KMS-11 (cell line): Measurements from ENCODE around the gene CRTC1.

Experiments used
- H2AFZ ChIP-seq: fragments of 200-600 bp; sonication (generic); 2 replicates; pipeline ENCODE4 v1.6.1; 2016; ENCODE audit warnings: antibody characterized with exemption, mixed run types, low read depth
- H3K27ac ChIP-seq: fragments of 200-600 bp; sonication (generic); 2 replicates; pipeline ENCODE4 v1.6.1; 2016; ENCODE audit warnings: mild to moderate bottlenecking, mixed run types
- H3K27me3 ChIP-seq: fragments of 200-600 bp; sonication (generic); 2 replicates; pipeline ENCODE4 v1.6.1; 2017; ENCODE audit warnings: mild to moderate bottlenecking, low read depth, mixed run types, moderate library complexity; ENCODE audit not compliant: insufficient read depth
- H3K36me3 ChIP-seq: fragments of 200-600 bp; sonication (generic); 2 replicates; pipeline ENCODE4 v1.6.1; 2017; ENCODE audit warnings: mild to moderate bottlenecking, mixed run types; ENCODE audit not compliant: insufficient read depth
- H3K4me1 ChIP-seq: fragments of 200-600 bp; sonication (generic); 2 replicates; pipeline ENCODE4 v1.6.1; 2016; ENCODE audit warnings: mild to moderate bottlenecking, low read depth, mixed run types; ENCODE audit not compliant: poor library complexity, severe bottlenecking
- H3K4me2 ChIP-seq: fragments of 200-600 bp; sonication (generic); 2 replicates; pipeline ENCODE4 v1.7.0; 2016; ENCODE audit warnings: mild to moderate bottlenecking, mixed run types
- H3K4me3 ChIP-seq: fragments of 200-600 bp; sonication (generic); IDR thresholded peaks from 2 replicates; pipeline ENCODE4 v1.6.1; 2017; ENCODE audit warnings: low read depth, low read length, mixed read lengths; ENCODE audit not compliant: insufficient read depth
- H3K79me2 ChIP-seq: fragments of 200-600 bp; sonication (generic); 2 replicates; pipeline ENCODE4 v1.6.1; 2016; ENCODE audit warnings: low read depth, mixed run types; ENCODE audit not compliant: insufficient read depth
- H3K9ac ChIP-seq: fragments of 200-600 bp; sonication (generic); 2 replicates; pipeline ENCODE4 v1.6.1; 2016; ENCODE audit warnings: mild to moderate bottlenecking, mixed run types
- H4K20me1 ChIP-seq: fragments of 200-600 bp; sonication (generic); 2 replicates; pipeline ENCODE4 v1.6.1; 2016; ENCODE audit warnings: mild to moderate bottlenecking, mixed run types; ENCODE audit not compliant: insufficient read depth
- CTCF ChIP-seq: fragments of 200-600 bp; sonication (generic); conservative IDR thresholded peaks from 2 replicates; pipeline ENCODE4 v1.6.1; 2017; ENCODE audit warnings: low read depth, mild to moderate bottlenecking, antibody characterized with exemption, low read length, moderate library complexity, mixed read lengths

Gene CRTC1

GRCh38 chr19:18794692-18795091 is 111.2 kb downstream of the CRTC1 start:
- Histone ChIP-seq H3K27me3 (peaks cover 57% of the 10 kb centered on the region), H3K9ac (no peak overlapping the region), H3K36me3 (no peaks in the 10 kb centered on the region), H4K20me1 (no peaks in the 10 kb centered on the region), H3K79me2 (no peaks in the 10 kb centered on the region), H3K4me1 (no peaks in the 10 kb centered on the region), H3K4me2 (no peak overlapping the region), H3K4me3 (no peak overlapping the region), H2AFZ (no peak overlapping the region), H3K27ac (no peak overlapping the region)
- no peak for TF ChIP-seq CTCF

GRCh38 chr19:18795540-18795939 is 112.1 kb downstream of the CRTC1 start:
- Histone ChIP-seq H3K4me2 (no peak overlapping the region), H3K4me3 (no peak overlapping the region), H3K36me3 (no peaks in the 10 kb centered on the region), H3K27ac (no peak overlapping the region), H3K79me2 (no peaks in the 10 kb centered on the region), H3K9ac (no peak overlapping the region), H3K27me3 (peaks cover 59% of the 10 kb centered on the region), H4K20me1 (no peaks in the 10 kb centered on the region), H2AFZ (no peak overlapping the region), H3K4me1 (no peaks in the 10 kb centered on the region)
- TF ChIP-seq CTCF, result no peak

- Histone ChIP-seq H3K79me2 (no peaks in the 10 kb centered on the region), H3K4me3 (no peak overlapping the region), H3K36me3 (no peaks in the 10 kb centered on the region), H3K27ac (no peak overlapping the region), H3K4me1 (no peaks in the 10 kb centered on the region), H4K20me1 (no peaks in the 10 kb centered on the region), H3K9ac (no peak overlapping the region), H2AFZ (no peak overlapping the region), H3K4me2 (no peak overlapping the region), H3K27me3 (peaks cover 62% of the 10 kb centered on the region)
- no peak for TF ChIP-seq CTCF
These were observed 112.8 kb downstream of the CRTC1 start for GRCh38 chr19:18796239-18796638.

GRCh38 chr19:18798384-18799352 is 115.2 kb downstream of the CRTC1 start:
- no peaks in the 10 kb centered on the region for H3K36me3 ChIP-seq
- peaks cover 42% of the 10 kb centered on the region for H3K27me3 ChIP-seq
- no peak overlapping the region for H3K4me2 ChIP-seq
- no peaks in the 10 kb centered on the region for H4K20me1 ChIP-seq
- H3K4me3 ChIP-seq, result no peak overlapping the region
- no peak for TF ChIP-seq CTCF
- H2AFZ ChIP-seq, result no peak overlapping the region
- no peak overlapping the region for H3K9ac ChIP-seq
- H3K27ac ChIP-seq, result no peak overlapping the region
- no peaks in the 10 kb centered on the region for H3K4me1 ChIP-seq
- no peaks in the 10 kb centered on the region for H3K79me2 ChIP-seq
